ENCODE results near the gene MEP1A.
"Not testable (repeated sequence)": the region's sequence is repeated elsewhere in the genome, so short reads cannot be mapped to it uniquely, and the experiment has no call there.

MEP1A gene, protein sequence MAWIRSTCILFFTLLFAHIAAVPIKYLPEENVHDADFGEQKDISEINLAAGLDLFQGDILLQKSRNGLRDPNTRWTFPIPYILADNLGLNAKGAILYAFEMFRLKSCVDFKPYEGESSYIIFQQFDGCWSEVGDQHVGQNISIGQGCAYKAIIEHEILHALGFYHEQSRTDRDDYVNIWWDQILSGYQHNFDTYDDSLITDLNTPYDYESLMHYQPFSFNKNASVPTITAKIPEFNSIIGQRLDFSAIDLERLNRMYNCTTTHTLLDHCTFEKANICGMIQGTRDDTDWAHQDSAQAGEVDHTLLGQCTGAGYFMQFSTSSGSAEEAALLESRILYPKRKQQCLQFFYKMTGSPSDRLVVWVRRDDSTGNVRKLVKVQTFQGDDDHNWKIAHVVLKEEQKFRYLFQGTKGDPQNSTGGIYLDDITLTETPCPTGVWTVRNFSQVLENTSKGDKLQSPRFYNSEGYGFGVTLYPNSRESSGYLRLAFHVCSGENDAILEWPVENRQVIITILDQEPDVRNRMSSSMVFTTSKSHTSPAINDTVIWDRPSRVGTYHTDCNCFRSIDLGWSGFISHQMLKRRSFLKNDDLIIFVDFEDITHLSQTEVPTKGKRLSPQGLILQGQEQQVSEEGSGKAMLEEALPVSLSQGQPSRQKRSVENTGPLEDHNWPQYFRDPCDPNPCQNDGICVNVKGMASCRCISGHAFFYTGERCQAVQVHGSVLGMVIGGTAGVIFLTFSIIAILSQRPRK

GRCh38 chr6:46793138-46793537, at the start of gene MEP1A:
Gene MEP1A, plus strand, starts transcription at chr6:46793389. Its CDS starts 10 bp downstream, at chr6:46793399.
- no peak for DNase-seq

DNA sequence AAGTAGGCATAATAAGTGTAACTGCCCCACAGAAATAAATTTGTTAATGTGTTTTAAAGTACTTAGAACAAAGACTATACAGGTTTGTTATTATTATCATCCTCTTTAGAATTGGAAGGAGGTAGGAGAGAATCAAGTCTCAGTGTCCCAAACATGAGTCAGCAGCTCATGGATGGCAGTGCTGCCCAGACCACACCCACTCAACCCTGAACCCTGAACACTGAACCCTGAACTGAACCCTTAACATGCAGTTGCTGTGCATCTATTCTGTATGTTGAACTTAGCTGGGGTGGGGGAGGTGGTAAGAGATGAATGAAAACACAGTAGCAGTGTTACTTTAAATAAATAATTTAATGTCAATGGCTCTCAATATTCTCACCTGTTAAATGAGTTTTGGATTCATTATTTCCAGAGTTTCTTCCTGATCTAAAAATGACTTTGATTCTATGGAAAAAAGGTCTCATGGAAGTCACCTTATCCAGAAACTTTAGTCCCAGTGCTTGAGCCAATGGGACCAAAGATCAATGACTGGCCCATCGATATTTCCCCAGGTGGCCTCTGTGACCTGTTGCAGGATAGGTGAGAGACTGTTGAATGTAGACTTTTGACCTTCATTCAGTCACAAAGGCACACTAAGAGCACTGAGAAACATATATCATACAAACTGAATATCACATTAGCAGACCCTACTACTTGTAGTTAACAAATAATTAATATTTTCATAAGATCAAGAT, 49.6 kb upstream of the MEP1A start:
- DNase-seq, result no peak

GRCh38 chr6:46744159-46744725, 48.9 kb upstream of the MEP1A start:
- DNase-seq, result not testable (repeated sequence)

DNA sequence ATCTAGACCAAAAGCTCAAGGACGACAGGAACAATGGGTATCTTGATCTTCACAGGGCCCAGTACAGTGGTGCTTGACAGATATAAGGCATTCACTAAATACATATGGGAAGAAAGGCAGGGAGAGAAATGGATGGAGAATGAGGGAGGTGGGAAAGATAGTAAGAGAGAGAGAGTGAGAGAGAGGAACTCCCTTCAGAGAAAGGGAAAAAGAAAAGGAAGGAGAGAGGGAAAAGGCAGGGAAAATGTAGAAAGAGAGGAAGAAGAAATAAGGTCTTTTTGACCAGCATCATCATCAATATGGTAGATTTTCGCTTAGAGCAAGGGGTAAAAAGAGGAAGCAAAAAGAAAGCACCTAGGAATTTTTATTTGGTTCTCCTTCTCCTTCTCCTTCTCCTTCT, 47.2 kb upstream of the MEP1A start:
- DNase-seq, result no peak

DNA sequence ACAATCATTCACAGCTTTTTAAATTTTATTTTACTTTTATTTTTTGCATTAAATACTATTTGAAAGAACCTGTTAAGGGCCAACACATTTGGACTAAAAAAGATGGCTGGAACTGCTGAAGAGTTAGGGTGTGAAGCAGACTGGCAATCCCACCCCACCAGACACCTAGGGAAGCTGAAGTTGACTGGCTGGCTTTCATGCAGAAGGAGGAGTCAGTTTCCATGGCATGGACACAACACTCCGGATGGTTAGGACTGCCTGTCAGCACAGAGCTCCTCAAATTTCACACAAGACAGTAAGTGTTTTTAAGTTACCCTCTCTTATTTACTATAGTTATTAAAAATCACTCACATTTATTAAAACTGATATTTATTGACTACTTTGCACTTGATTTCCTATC, 46.5 kb upstream of the MEP1A start, which contains the start of gene ANKRD66:
TSS of gene ANKRD66 (plus strand) at position 238 of the 400 bp plus-strand sequence. CDS start 5,016 bp downstream, outside the sequence.
- no peak for DNase-seq

DNA sequence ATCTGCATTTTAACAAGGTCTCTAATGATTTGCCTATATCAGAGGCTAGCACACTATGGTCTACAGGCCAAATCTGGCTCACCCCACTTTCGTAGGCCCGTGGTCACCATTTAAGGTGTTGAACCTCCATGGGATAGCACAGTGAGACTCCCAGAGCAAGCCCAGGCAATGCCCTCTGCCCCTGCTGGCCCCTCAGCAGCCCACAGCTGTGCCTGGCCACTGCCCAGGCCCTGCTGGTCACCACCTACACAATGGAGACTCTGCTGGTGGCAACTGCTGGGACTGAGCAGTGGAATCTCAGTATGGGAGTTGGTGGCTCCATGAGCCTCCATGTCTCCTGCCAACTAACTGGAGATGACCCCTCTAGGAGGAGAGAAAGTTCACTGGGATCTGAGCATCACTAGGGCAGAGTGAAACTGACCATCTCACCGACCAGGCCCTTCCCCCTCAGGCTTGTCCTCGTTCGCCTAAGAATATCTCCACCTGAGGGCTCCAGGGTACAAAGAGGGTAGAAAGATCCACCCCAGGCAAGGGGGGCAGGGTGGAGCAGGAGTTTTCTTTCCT, 44.2 kb upstream of the MEP1A start:
- no peak for DNase-seq

GRCh38 chr6:46749731-46750130, 43.5 kb upstream of the MEP1A start:
- no peak for DNase-seq

DNA sequence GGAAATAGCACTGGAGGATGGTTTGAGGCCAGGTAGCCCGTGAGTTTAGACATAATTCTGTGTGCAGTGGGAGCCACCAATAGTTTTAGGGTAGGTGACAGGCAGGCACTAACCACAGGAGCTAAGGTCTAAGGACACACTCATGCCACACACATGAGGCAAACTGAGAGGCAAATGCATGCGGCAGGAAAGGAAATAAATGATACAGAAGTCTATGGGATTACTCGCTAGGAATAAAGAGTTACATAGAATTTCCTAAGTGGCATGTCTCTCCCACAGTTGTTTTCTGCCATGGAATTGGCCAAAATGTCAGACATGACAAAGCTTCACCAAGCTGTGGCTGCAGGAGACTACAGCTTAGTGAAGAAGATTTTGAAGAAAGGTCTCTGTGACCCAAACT, 41.5 kb upstream of the MEP1A start:
- no peak for DNase-seq

- DNase-seq, result no peak
Measured at GRCh38 chr6:46755865-46756264, 37.3 kb upstream of the MEP1A start.

GRCh38 chr6:46756469-46757213, 36.5 kb upstream of the MEP1A start:
- DNase-seq, result no peak

DNA sequence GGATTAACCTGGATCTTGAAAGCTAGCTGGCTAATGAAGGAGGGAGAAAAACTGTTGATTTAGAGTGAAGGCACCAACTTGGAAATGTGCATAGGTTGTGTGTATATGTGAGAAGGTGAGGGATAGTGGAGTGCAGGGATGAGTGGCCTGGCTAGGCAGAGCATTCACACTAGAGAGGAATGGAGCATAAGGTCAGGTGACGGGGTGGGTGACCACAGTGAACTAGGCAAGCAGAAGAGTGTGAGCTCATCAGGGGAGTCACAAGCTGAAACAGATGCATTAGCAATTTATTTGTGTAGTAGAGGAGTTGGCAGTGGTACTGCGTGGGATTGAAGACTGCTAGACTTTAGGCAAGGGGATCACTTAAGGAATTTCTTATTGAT, 36.0 kb upstream of the MEP1A start:
- no peak for DNase-seq

GRCh38 chr6:46758960-46759753, 34.0 kb upstream of the MEP1A start:
- no peak for DNase-seq

DNA sequence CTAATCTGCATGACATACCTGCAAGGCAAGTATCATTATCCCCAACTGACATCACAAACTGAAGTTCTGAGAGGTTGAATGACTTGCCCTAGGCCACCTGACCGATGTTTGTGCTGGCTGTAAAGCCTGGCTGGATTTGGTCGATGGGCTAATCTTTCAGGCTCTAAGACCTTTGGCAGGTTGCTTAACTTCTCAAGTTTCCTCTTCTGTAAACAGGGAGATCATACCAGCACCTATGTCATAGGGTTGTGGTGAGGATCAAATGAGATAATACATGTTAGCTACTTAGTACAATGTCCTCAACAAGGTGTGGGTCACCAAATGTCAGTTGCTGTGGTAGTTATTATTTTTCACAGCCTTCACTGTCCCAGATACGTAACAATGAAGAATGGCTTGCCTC, 32.3 kb upstream of the MEP1A start:
- no peak for DNase-seq

DNA sequence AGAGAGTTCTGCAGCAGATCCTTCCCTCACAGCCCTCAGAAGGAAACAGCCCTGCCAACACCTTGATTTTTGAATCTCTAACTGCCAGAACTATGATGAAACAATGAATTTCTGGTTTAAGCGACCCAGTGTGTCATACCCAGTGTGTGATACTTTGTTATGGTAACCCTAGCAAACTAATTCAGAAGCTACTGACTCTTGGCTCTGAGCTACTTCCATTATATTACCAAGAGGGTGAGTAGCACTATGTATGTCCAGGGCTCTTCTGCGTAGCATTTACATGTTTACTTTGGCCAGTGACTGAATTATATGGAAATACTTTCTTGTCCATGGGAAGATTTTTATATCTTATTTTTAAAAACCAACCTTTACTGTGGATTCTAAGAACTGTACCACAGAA, 29.7 kb upstream of the MEP1A start:
- no peak for DNase-seq

DNA sequence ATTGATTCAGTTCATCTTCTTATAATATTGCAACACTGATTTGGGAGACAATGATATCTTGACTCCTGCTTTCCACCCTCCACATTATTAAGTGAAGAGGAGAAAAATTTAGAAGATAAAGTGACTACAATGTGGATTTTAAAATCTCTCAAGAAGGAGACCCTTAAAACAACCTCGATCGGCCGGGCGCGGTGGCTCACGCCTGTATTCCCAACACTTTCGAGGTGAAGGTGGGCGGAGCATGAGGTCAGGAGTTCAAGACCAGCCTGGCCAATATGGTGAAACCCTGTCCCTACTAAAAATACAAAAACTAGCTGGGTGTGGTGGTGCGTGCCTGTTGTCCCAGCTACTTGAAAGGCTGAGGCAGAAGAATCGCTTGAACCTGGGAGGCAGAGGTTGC, 28.9 kb upstream of the MEP1A start:
- DNase-seq, result not testable (repeated sequence)

DNA sequence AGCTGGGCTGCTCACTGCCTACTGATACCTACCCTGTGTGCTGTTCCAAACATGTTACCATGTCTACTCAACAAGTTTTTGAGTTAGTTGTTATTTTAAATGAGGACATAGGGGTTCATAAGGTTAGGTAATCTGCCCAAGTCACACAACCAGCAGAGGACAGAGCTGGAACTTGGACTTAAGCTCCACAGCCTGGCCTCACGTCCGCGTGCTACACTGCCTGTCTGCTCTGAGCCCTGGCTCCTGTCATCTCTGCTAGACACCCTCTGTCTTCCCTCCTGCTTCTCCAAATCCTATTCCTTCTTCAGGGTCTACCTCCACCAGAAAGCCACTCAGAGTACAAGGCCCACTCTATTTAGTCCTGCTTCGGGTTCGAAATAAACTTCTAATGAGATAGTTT, 28.2 kb upstream of the MEP1A start:
- no peak for DNase-seq

DNA sequence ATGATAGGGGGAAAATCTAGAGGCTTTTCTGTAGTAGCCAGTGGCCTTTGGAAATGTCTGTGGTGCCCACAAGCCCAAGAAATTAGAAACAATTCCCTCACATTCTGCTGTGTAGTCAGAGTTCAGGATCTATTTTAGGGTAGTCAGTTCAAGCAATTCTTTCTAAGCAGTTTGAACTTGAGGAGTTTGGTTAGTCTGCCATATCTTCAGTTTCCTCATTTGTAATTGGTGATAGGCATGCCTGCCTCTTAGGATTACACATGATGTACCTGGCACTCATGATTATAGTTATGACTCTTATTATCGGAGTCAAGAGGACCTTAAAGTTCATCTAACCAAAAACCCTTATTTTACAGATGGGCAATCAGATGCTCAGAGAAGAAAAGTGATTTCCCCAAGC, 21.2 kb upstream of the MEP1A start:
- DNase-seq, result no peak

- no peak for DNase-seq
Measured at GRCh38 chr6:46772762-46773161, 20.4 kb upstream of the MEP1A start.

DNA sequence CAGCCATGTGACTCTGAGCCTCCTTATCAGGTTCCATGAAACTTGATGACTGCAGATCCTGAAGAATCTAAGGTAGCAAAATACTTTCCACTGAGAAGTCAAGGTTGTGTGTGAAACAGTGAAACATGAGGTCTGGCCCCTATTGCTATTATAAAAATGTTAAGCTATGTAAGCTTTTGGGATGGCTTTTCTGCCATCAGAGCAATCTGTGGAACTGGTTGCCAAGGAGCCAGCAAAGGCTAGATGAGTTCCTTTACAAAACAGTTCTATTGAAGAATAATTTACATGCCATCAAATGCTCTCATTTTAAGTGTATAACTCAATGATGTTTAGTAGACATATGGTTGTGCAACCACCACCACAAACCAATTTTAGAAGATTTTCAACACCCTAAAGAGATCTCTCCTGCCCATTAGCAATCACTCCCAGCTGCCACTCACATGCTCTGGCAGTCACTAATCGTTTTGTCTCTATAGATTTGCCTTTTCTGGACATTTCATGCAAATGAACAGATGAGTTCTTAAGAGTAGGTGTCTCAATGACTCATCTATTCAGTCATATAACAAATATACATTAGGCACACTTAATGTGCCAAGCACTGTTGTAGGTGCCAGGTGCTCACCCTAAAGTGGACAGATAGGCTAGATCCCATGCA, 19.9 kb upstream of the MEP1A start:
- DNase-seq, result no peak

GRCh38 chr6:46774736-46775135, 18.5 kb upstream of the MEP1A start:
- not testable (repeated sequence) for DNase-seq

All from DMS79 (cell line).